Neuron (in vitro differentiated cells): ENCODE measurements around the gene FOXD3.
A peak's percentile ranks its signal among the peaks of the same experiment; 100 is the strongest.
"Not testable (repeated sequence)": the region's sequence is repeated elsewhere in the genome, so short reads cannot be mapped to it uniquely, and the experiment has no call there.

Source experiments
- H2AFZ ChIP-seq: one replicate; pipeline ENCODE4 v1.6.1; 2013; ENCODE audit warnings: low read depth, mild to moderate bottlenecking, inconsistent platforms, low read length, moderate library complexity
- H3K27me3 ChIP-seq: one replicate; pipeline ENCODE4 v1.6.1; 2013; ENCODE audit warnings: low read length; ENCODE audit not compliant: insufficient read depth
- H3K36me3 ChIP-seq: one replicate; pipeline ENCODE4 v1.6.1; 2013; ENCODE audit warnings: low read length; ENCODE audit not compliant: insufficient read depth
- H3K4me1 ChIP-seq: one replicate; pipeline ENCODE4 v1.6.1; 2013; ENCODE audit warnings: low read length; ENCODE audit not compliant: insufficient read depth
- H3K4me3 ChIP-seq: 2 replicates; pipeline ENCODE4 v1.5.1; 2013; ENCODE audit warnings: mild to moderate bottlenecking, low read length, moderate library complexity
- H3K9me3 ChIP-seq: one replicate; pipeline ENCODE4 v1.6.1; 2013; ENCODE audit warnings: low read length

The FOXD3 gene

DNA sequence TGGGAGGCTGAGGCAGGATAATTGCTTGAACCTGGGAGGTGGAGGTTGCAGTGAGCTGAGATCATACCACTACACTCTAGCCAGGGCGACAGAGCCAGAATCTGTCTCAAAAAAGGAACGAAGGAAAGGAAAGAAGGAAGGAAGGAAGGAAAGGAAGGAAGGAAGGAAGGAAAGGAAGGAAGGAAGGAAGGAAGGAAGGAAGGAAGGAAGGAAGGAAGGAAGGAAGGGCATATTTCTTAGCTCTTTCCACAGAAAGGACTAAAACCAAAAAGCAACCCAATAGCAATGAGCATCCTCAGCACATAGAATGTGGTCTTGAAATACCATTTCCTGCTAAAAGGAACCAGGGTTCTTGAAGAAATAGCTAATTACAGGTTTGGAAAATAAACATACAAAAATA, 33.9 kb downstream of the FOXD3 start:
- H3K4me3 ChIP-seq, H3K9me3 ChIP-seq, H3K4me1 ChIP-seq, H3K36me3 ChIP-seq, H2AFZ ChIP-seq: not testable (repeated sequence)
- H3K27me3 ChIP-seq = peaks cover 19% of the 10 kb centered on the region

GRCh38 chr1:63359561-63359960, 37.2 kb downstream of the FOXD3 start:
- H3K27me3 ChIP-seq = peaks cover 9% of the 10 kb centered on the region

DNA sequence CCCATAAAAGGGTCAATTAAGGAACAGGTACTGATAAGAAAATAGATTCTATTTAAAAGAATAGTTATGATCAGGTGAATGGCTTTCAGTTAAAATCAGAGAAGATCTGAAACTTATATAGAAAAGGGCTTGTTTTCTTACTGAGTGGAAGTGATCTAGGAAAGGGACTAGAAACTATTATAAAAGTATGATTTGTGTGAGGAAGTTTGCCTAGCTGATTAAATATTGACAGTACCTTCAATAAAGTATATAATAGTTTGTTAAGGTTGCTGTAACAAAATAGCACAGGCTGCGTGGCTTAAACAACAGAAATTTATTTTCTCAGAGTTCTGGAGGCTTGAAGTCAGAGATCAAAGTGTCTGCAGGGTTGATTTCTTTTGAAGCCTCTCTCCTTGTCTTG, 39.7 kb downstream of the FOXD3 start:
- Histone ChIP-seq H2AFZ (no peak overlapping the region), H3K27me3 (no peaks in the 10 kb centered on the region), H3K36me3 (no peaks in the 10 kb centered on the region), H3K9me3 (no peaks in the 10 kb centered on the region), H3K4me1 (no peaks in the 10 kb centered on the region), H3K4me3 (no peak overlapping the region)

More at GRCh38 chr1:63359561-63359960, 37.2 kb downstream of the FOXD3 start:
- no peak overlapping the region for H2AFZ ChIP-seq
- H3K9me3 ChIP-seq = no peaks in the 10 kb centered on the region
- H3K4me1 ChIP-seq = no peaks in the 10 kb centered on the region
- H3K36me3 ChIP-seq = no peaks in the 10 kb centered on the region
- H3K4me3 ChIP-seq = no peak overlapping the region

DNA sequence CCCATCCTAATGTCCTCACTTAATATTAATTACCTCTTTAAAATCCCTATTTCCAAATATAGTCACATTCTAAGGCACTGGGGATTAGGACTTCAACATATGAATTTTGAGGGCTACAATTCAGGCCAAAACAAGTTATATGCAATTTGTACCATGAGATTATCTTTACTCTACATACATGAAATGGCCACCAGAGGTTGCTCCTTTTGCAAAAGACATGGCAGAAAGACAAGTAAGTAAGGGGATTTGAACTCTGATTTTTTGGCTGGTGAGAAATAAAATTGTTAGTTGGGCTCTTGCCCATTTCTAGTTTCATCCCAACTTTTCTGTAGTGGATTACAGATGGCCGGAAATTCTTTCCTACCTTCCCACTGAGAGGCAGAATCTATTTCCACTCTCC, 40.2 kb downstream of the FOXD3 start:
- Histone ChIP-seq H3K9me3 (no peaks in the 10 kb centered on the region), H3K4me3 (no peak overlapping the region), H3K36me3 (no peaks in the 10 kb centered on the region), H3K4me1 (no peaks in the 10 kb centered on the region), H2AFZ (no peak overlapping the region), H3K27me3 (no peaks in the 10 kb centered on the region)

DNA sequence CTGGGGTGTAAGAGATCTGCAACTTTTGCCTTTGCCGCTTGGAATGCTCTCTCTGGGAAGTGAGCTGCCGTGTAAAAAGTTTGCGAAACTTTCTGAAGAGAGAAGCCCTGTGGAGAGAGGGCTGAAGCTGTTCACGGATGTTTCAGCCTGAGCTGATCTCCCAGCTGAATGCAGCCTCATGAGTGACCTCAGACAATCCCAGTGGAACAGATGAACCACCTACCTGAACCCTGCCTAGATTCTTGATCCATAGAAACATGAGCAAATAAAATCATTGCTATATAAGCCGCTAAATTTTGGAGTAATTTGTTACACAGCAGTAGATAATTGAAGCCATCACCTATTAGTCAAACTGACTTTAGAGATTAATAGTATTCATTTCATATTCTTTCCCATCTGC, 40.6 kb downstream of the FOXD3 start:
- Histone ChIP-seq H3K4me3 (no peak overlapping the region), H3K36me3 (no peaks in the 10 kb centered on the region), H3K27me3 (no peaks in the 10 kb centered on the region), H3K4me1 (no peaks in the 10 kb centered on the region), H2AFZ (no peak overlapping the region), H3K9me3 (no peaks in the 10 kb centered on the region)

GRCh38 chr1:63366908-63367214, 44.5 kb downstream of the FOXD3 start:
- Histone ChIP-seq H3K36me3 (peaks cover 5% of the 10 kb centered on the region), H3K27me3 (no peaks in the 10 kb centered on the region), H3K4me1 (no peaks in the 10 kb centered on the region), H3K9me3 (no peaks in the 10 kb centered on the region), H2AFZ (peak overlapping the region; percentile 84), H3K4me3 (peak overlapping the region; percentile 81)

- Histone ChIP-seq H3K4me1 (no peaks in the 10 kb centered on the region), H3K4me3 (peak within 1 kb of the TSS; percentile 81), H3K9me3 (no peaks in the 10 kb centered on the region), H2AFZ (peak within 1 kb of the TSS; percentile 84), H3K27me3 (no peaks in the 10 kb centered on the region), H3K36me3 (peaks cover 9% of the 10 kb centered on the region)
Observed at GRCh38 chr1:63367215-63368103, 45.1 kb downstream of the FOXD3 start, which contains the start of gene ALG6. Gene ALG6 (plus strand): TSS chr1:63367627. CDS start chr1:63370978, 3,351 bp downstream.

DNA sequence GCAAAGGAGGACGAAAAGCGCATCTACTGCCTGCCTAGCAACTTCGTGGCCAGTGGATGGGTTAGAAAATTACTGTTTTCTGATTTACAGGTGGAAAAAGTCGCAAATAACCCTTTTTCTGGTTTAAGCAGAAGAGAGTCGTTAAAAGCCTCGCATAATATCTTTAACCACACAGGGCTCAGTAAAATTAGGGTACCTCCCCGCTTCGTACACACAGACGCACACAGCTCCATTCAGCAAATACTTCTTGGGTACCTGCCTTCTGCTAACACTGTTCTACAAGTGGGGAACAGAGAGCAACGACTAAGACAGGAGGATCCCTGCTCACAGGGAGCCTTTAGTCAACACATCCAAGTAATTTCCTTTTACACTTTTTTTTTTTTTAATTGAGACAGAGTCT, 45.8 kb downstream of the FOXD3 start:
- H3K36me3 ChIP-seq = peaks cover 9% of the 10 kb centered on the region
- H3K9me3 ChIP-seq = no peaks in the 10 kb centered on the region
- no peaks in the 10 kb centered on the region for H3K4me1 ChIP-seq
- H3K27me3 ChIP-seq = no peaks in the 10 kb centered on the region
- peak overlapping the region; percentile 84 for H2AFZ ChIP-seq
- H3K4me3 ChIP-seq = peak overlapping the region; percentile 81
